ENCODE data around the gene TC2N. TPM values are rescaled to one million over a fixed set of nuclear protein-coding genes. Genes with fewer than 3 reads are reported as not detected.

TC2N gene
- total RNA-seq, 2 donors from 2014 or later: 37.2 to 75.8 TPM

DNA sequence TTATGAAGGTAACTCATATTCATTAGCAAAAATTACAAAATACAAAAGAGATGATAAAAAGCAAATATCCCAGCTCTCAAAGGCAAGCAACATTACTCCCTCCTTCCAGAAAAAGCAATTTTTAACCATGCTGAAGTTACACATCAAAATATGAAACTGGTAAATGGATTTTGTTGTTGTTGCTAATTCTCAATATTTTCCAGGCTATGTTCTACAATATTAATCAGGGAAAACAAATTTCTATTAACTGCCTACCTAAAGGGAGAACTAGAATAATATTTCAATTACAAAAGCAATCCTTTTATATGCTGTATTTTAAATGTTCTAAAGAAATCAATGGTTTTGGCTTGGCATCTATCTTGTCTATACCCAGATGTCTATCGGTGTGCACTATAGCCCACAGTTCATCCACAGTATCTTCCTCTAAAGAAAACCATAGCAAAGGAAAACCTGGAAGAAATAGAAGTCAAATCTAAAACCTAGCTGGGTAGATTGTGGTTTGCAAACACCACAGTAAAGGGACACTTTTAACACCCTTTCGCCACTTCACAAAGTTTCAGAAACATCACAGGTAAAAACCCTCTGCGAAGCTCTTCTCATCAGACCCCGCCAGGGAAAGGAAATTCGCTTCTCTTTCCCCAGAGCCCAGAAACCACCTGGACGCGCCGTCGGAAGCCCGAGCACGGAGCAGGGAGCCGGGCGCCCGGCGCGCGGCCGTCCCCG is 32.0 kb downstream of the TC2N start:
- WGBS: 6% methylated on average over 19 of the region's 19 CpGs
- no peaks in the 10 kb centered on the region for H3K9me3 ChIP-seq
- peak; percentile 17 for DNase-seq (ENCODE audit: low spot score)
- H3K36me3 ChIP-seq: no peaks in the 10 kb centered on the region
- H3K4me1 ChIP-seq (replicated peaks): peaks cover 2% of the 10 kb centered on the region
- intact Hi-C loops (cut with DNase I): no loop called here
- H3K27ac ChIP-seq: peak overlapping the region; percentile 88 to 93
- no peak for TF ChIP-seq POLR2A (IDR thresholded peaks at IDR 0.05)
- TF ChIP-seq, protein P1, sequence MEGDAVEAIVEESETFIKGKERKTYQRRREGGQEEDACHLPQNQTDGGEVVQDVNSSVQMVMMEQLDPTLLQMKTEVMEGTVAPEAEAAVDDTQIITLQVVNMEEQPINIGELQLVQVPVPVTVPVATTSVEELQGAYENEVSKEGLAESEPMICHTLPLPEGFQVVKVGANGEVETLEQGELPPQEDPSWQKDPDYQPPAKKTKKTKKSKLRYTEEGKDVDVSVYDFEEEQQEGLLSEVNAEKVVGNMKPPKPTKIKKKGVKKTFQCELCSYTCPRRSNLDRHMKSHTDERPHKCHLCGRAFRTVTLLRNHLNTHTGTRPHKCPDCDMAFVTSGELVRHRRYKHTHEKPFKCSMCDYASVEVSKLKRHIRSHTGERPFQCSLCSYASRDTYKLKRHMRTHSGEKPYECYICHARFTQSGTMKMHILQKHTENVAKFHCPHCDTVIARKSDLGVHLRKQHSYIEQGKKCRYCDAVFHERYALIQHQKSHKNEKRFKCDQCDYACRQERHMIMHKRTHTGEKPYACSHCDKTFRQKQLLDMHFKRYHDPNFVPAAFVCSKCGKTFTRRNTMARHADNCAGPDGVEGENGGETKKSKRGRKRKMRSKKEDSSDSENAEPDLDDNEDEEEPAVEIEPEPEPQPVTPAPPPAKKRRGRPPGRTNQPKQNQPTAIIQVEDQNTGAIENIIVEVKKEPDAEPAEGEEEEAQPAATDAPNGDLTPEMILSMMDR (IDR thresholded peaks at IDR 0.05): no peak
- H3K4me3 ChIP-seq: peak overlapping the region; percentile 55 to 87
- no peaks in the 10 kb centered on the region for H3K27me3 ChIP-seq (replicated peaks; ENCODE audit: insufficient read depth)

DNA sequence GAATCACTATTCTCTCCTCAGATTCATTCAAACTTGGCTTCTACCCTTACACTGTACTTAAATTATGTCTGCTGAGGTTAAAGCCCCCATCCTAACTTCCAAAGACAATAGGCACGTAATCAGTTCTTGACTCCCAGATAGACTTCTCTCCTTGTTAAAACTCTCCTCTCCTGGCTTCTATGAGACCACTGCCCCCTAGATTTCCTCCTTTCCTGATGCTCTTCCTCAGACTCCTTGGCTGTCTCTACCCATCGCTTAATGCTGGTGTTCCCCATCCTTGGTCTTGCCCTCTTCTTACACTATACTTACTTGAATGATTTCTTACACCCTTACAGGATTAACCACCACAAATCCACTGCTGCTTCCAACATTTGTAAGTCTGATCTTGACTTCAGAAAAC is 32.8 kb downstream of the TC2N start:
- peak overlapping the region; percentile 55 to 87 for H3K4me3 ChIP-seq
- no peaks in the 10 kb centered on the region for H3K36me3 ChIP-seq
- H3K27me3 ChIP-seq (replicated peaks; ENCODE audit: insufficient read depth): no peaks in the 10 kb centered on the region
- H3K9me3 ChIP-seq: no peaks in the 10 kb centered on the region
- intact Hi-C loops (cut with DNase I): no loop called here
- H3K27ac ChIP-seq: no peak overlapping the region
- DNase-seq (ENCODE audit: low spot score): no peak
- H3K4me1 ChIP-seq (replicated peaks): peaks cover 2% of the 10 kb centered on the region
- WGBS: 87% methylated on average over 2 of the region's 2 CpGs
- TF ChIP-seq, protein P1 (IDR thresholded peaks at IDR 0.05): no peak
- TF ChIP-seq POLR2A (IDR thresholded peaks at IDR 0.05) (no peak), POLR2AphosphoS5 (IDR thresholded peaks at IDR 0.05) (no peak)

DNA sequence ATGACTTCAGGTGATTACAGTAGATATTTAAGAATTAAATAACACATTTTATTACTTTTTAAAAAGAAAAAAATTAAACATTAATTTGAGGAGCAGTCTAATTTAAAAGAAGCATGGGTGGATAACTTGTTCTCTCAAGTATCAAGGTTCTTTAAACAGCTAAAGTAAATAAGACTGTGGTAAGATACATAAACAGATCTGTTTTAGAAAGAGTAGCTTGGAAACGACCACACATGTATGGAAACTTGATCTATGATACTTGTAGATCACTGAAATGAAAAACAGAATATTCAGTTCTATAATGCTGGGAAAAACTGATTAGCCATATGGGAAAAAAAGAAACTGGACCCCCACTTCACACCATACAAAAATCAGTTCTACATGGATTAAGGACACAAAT is 36.0 kb downstream of the TC2N start:
- Histone ChIP-seq H3K27me3 (replicated peaks; ENCODE audit: insufficient read depth) (no peaks in the 10 kb centered on the region), H3K4me3 (no peak overlapping the region), H3K9me3 (no peaks in the 10 kb centered on the region), H3K36me3 (no peaks in the 10 kb centered on the region), H3K4me1 (replicated peaks) (peaks cover 2% of the 10 kb centered on the region), H3K27ac (peak overlapping the region; percentile 58 to 62)
- TF ChIP-seq, protein P1 (IDR thresholded peaks at IDR 0.05): no peak
- TF ChIP-seq POLR2AphosphoS5 (IDR thresholded peaks at IDR 0.05) (no peak), POLR2A (IDR thresholded peaks at IDR 0.05) (no peak)
- intact Hi-C loops (cut with DNase I): no loop called here
- DNase-seq (ENCODE audit: low spot score): no peak
- WGBS: 17% methylated on average over 1 of the region's 1 CpG

DNA sequence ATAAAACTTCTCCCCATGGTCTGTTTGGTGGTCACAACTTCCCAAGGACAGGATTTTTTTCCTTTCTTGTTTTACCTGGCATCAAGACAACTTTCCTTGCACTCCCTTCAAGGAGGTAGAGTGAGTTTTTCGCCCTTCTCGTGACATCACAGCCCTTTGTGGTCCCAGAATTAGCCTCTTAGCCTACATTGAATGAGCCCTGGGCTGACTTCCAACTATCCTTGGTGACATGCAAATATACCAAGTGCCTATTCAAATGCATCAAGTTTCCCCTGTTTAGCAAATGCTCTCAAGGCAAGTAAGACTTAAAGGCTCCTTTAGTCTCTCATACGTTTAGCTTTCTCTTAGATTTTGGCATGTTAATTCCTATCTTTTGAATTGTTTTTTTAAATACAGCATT is 36.6 kb downstream of the TC2N start:
- Histone ChIP-seq H3K9me3 (no peaks in the 10 kb centered on the region), H3K4me3 (no peak overlapping the region), H3K4me1 (replicated peaks) (peaks cover 2% of the 10 kb centered on the region), H3K27me3 (replicated peaks; ENCODE audit: insufficient read depth) (no peaks in the 10 kb centered on the region), H3K27ac (peak overlapping the region; percentile 58 to 62), H3K36me3 (no peaks in the 10 kb centered on the region)
- WGBS: 15% methylated on average over 3 of the region's 3 CpGs
- intact Hi-C loops (cut with DNase I): no loop called here
- TF ChIP-seq POLR2A (IDR thresholded peaks at IDR 0.05): no peak
- no peak for TF ChIP-seq POLR2AphosphoS5 (IDR thresholded peaks at IDR 0.05)
- TF ChIP-seq, protein P1 (IDR thresholded peaks at IDR 0.05): no peak
- peak; percentile 30 for DNase-seq (ENCODE audit: low spot score)

DNA sequence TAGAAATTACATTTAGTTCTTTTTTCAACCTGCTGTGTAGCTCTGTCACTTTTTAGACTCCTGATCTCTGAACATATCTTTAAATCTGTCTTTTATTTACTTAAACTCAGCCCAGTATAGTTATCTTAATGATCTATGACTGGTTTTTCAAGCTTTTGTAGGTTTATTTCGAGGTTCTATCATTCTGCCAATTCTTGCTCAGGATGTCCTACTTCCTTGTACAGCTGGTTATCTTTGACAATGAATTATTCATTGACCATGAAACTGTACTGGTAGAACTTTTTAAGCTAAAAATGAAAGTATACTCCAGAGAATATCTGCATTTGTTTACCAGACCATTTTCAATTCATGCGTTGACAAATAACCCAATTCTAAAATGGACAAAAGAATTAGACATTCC is 37.8 kb downstream of the TC2N start:
- no peak for DNase-seq (ENCODE audit: low spot score)
- peak overlapping the region; percentile 22 to 62 for H3K27ac ChIP-seq
- H3K27me3 ChIP-seq (replicated peaks; ENCODE audit: insufficient read depth): no peaks in the 10 kb centered on the region
- intact Hi-C loops (cut with DNase I): no loop called here
- no peaks in the 10 kb centered on the region for H3K36me3 ChIP-seq
- H3K9me3 ChIP-seq: no peaks in the 10 kb centered on the region
- TF ChIP-seq, protein P1 (IDR thresholded peaks at IDR 0.05): no peak
- TF ChIP-seq POLR2AphosphoS5 (IDR thresholded peaks at IDR 0.05): peak; percentile 80
- WGBS: 12% methylated on average over 2 of the region's 2 CpGs
- H3K4me1 ChIP-seq (replicated peaks): peaks cover 2% of the 10 kb centered on the region
- H3K4me3 ChIP-seq: peak overlapping the region; percentile 3 to 8

Measured in prostate gland (tissue), 2 donors.